HPDE6-E6E7 (cell line): ENCODE results near the gene GPSM1.
"Not testable (repeated sequence)": the region's sequence is repeated elsewhere in the genome, so short reads cannot be mapped to it uniquely, and the experiment has no call there.

Source experiments
- DNase-seq: peaks from one replicate; pipeline ENCODE4 v3.0.0; 2011; ENCODE audit warnings: missing footprints; ENCODE audit errors: extremely low spot score

Gene GPSM1

GRCh38 chr9:136345281-136346156 is 18.2 kb downstream of the GPSM1 start:
- DNase-seq = no peak

- no peak for DNase-seq
Measured at GRCh38 chr9:136346157-136346481, 18.8 kb downstream of the GPSM1 start.

GRCh38 chr9:136346927-136347465 is 19.7 kb downstream of the GPSM1 start:
- DNase-seq = no peak

- no peak for DNase-seq
Measured at GRCh38 chr9:136347472-136348256, 20.3 kb downstream of the GPSM1 start.

GRCh38 chr9:136348691-136349090 is 21.4 kb downstream of the GPSM1 start:
- no peak for DNase-seq

GRCh38 chr9:136349546-136349945 is 22.2 kb downstream of the GPSM1 start:
- no peak for DNase-seq

- no peak for DNase-seq
Measured at GRCh38 chr9:136351252-136351800, 24.0 kb downstream of the GPSM1 start.

- DNase-seq = not testable (repeated sequence)
Measured at GRCh38 chr9:136351868-136352267, 24.5 kb downstream of the GPSM1 start.

GRCh38 chr9:136352682-136353081 is 25.3 kb downstream of the GPSM1 start:
- DNase-seq = no peak

- DNase-seq = no peak
Measured at GRCh38 chr9:136353088-136353487, 25.7 kb downstream of the GPSM1 start.

GRCh38 chr9:136353757-136354488 is 26.6 kb downstream of the GPSM1 start:
- DNase-seq = no peak

GRCh38 chr9:136354592-136355085 is 27.3 kb downstream of the GPSM1 start:
- DNase-seq = peak; percentile 28

GRCh38 chr9:136355616-136356557 is 28.5 kb downstream of the GPSM1 start:
- DNase-seq = no peak

- no peak for DNase-seq
Measured at GRCh38 chr9:136357202-136357725, 29.9 kb downstream of the GPSM1 start.

- DNase-seq = no peak
Measured at GRCh38 chr9:136358016-136358415, 30.7 kb downstream of the GPSM1 start.

- no peak for DNase-seq
Measured at GRCh38 chr9:136358888-136359287, 31.5 kb downstream of the GPSM1 start.

GRCh38 chr9:136359774-136360718 is 32.7 kb downstream of the GPSM1 start:
- no peak for DNase-seq

- DNase-seq = no peak
Measured at GRCh38 chr9:136361047-136361753, 33.9 kb downstream of the GPSM1 start.
